K562 (cell line): ENCODE data around the gene NDUFB10. TPM values are rescaled to one million over a fixed set of nuclear protein-coding genes. Genes with fewer than 3 reads are reported as not detected.
A peak's percentile ranks its signal among the peaks of the same experiment; 100 is the strongest.

Experiments
- CTBP1 ChIP-seq: fragments of 450-650 bp; IDR thresholded peaks from 2 replicates; pipeline ENCODE4 v1.6.1; 2016; ENCODE audit warnings: borderline replicate concordance
- GATA2 ChIP-seq: sonication (generic); formaldehyde crosslinking; IDR thresholded peaks from 2 replicates; pipeline ENCODE4 v1.4.0; 2020; ENCODE audit warnings: mild to moderate bottlenecking, missing genetic modification reagents
- HSF4 ChIP-seq: fragments of 250-450 bp; sonication (Bioruptor Pico); IDR thresholded peaks from 2 replicates; pipeline ENCODE4 v2.1.2; 2022; ENCODE audit warnings: mild to moderate bottlenecking, moderate library complexity, borderline replicate concordance
- KHSRP ChIP-seq: fragments of 450-650 bp; IDR thresholded peaks from 2 replicates; pipeline ENCODE4 v1.6.1; 2017
- LARP7 ChIP-seq: fragments of 450-650 bp; IDR thresholded peaks from 2 replicates; pipeline ENCODE4 v1.6.1; 2016
- MIER1 ChIP-seq: fragments of 450-650 bp; IDR thresholded peaks from 2 replicates; pipeline ENCODE4 v1.6.1; 2016; ENCODE audit warnings: antibody characterized with exemption, mild to moderate bottlenecking, low read depth
- NFATC3 ChIP-seq: fragments of 450-650 bp; IDR thresholded peaks from 2 replicates; pipeline ENCODE4 v1.6.1; 2017; ENCODE audit warnings: mild to moderate bottlenecking
- PCBP1 ChIP-seq: fragments of 200-400 bp; formaldehyde crosslinking; IDR thresholded peaks from 2 replicates; pipeline ENCODE4 v1.6.1; 2018; ENCODE audit warnings: mild to moderate bottlenecking, low read depth, low read length; ENCODE audit not compliant: poor library complexity, severe bottlenecking
- PHTF2 ChIP-seq: fragments of 250-450 bp; sonication (Bioruptor Pico); IDR thresholded peaks from 2 replicates; pipeline ENCODE4 v1.5.0; 2021; ENCODE audit warnings: mild to moderate bottlenecking
- PYGO2 ChIP-seq: fragments of 450-650 bp; IDR thresholded peaks from 2 replicates; pipeline ENCODE4 v1.6.1; 2016; ENCODE audit warnings: mild to moderate bottlenecking, missing genetic modification characterization, moderate library complexity, missing compliant biosample characterization
- RBM17 ChIP-seq: fragments of 200-400 bp; formaldehyde crosslinking; IDR thresholded peaks from 2 replicates; pipeline ENCODE4 v1.6.1; 2017; ENCODE audit warnings: low read depth, mild to moderate bottlenecking, low read length, borderline replicate concordance
- SAFB ChIP-seq: fragments of 200-400 bp; formaldehyde crosslinking; IDR thresholded peaks from 2 replicates; pipeline ENCODE4 v1.6.1; 2017; ENCODE audit warnings: low read depth, low read length, borderline replicate concordance
- STAT5A ChIP-seq: IDR thresholded peaks from 2 replicates; pipeline ENCODE4 v1.6.1; 2012; ENCODE audit warnings: low read length, inconsistent platforms, borderline replicate concordance
- TCF3 ChIP-seq: sonication (generic); formaldehyde crosslinking; IDR thresholded peaks from 2 replicates; pipeline ENCODE4 v1.4.0; 2020; ENCODE audit warnings: mild to moderate bottlenecking, missing genetic modification reagents
- TFAM ChIP-seq: fragments of 250-450 bp; sonication (Bioruptor Pico); conservative IDR thresholded peaks from 2 replicates; pipeline ENCODE4 v1.5.0; 2021; ENCODE audit warnings: mild to moderate bottlenecking, moderate library complexity
- ZBTB8A ChIP-seq: fragments of 450-650 bp; IDR thresholded peaks from 2 replicates; pipeline ENCODE4 v1.6.1; 2018; ENCODE audit warnings: mild to moderate bottlenecking, moderate library complexity; ENCODE audit not compliant: partially characterized antibody
- ZKSCAN3 ChIP-seq: fragments of 250-450 bp; sonication (Bioruptor Pico); IDR thresholded peaks from 2 replicates; pipeline ENCODE4 v1.4.0; 2020
- ZNF140 ChIP-seq: fragments of 250-450 bp; sonication (Bioruptor Pico); IDR thresholded peaks from 2 replicates; pipeline ENCODE4 v1.8.0; 2021; ENCODE audit warnings: moderate library complexity, mild to moderate bottlenecking, inconsistent platforms
- ZNF282 ChIP-seq: sonication (generic); formaldehyde crosslinking; IDR thresholded peaks from 2 replicates; pipeline ENCODE4 v1.8.1; 2023; ENCODE audit warnings: missing genetic modification reagents
- ZNF347 ChIP-seq: fragments of 450-650 bp; formaldehyde crosslinking; IDR thresholded peaks from 2 replicates; pipeline ENCODE4 v1.4.0; 2020; ENCODE audit warnings: low read depth, mild to moderate bottlenecking, moderate library complexity
- ZNF764 ChIP-seq: fragments of 250-450 bp; sonication (Bioruptor Pico); IDR thresholded peaks from 2 replicates; pipeline ENCODE4 v1.4.0; 2020; ENCODE audit warnings: low read depth, mild to moderate bottlenecking, moderate library complexity
- ZNF77 ChIP-seq: fragments of 250-450 bp; sonication (Bioruptor Pico); IDR thresholded peaks from 2 replicates; pipeline ENCODE4 v1.5.0; 2020
- ZSCAN29 ChIP-seq: fragments of 450-650 bp; IDR thresholded peaks from 2 replicates; pipeline ENCODE4 v1.6.1; 2017
- polyA plus RNA-seq, 8 experiments: library from polyadenylated mRNA; depleted of rRNA in 4 of 8; stranded (reverse) in 5 of 8; unstranded in 3 of 8; fragments of >200 nt; fragmentation: Nextera tagmentation in 2 of 8; fragmentation: Illumina TruSeq in 1 of 8; extraction: Ambion mirVana in 2 of 8; extraction: Trizol in 1 of 8; gene quantifications; 2 replicates each; pipeline versions ENCODE4 v1.2.1 to v1.2.3, GENCODE V29; 2011 to 2014; ENCODE audit warnings: inconsistent platforms in 1 of 8, missing spikeins in 1 of 8
- total RNA-seq, 7 experiments: library from RNA; depleted of rRNA in 6 of 7; stranded (reverse); fragments of >200 nt in 6 of 7; fragmentation: Illumina TruSeq in 2 of 7; extraction: Trizol in 2 of 7; gene quantifications; 2 replicates each; pipeline versions ENCODE4 v1.2.1 to v1.2.3, GENCODE V29; 2011 to 2021; ENCODE audit warnings: low replicate concordance in 1 of 7
- TF ChIP-seq, protein P1 (sequence below): sonication (generic); IDR thresholded peaks from 2 replicates; pipeline ENCODE4 v1.6.1; 2016
- TF ChIP-seq, protein P2 (sequence below): sonication (generic); formaldehyde crosslinking; IDR thresholded peaks from 2 replicates; pipeline ENCODE4 v1.8.0; 2022; ENCODE audit warnings: mild to moderate bottlenecking, missing genetic modification reagents, borderline replicate concordance

NDUFB10 gene
- total and polyA plus RNA-seq, 9 of the 15 experiments (the other 6 are each of a cell fraction or from before 2014, with no cell fraction given), result 69.3 to 527 (median 161) TPM

DNA sequence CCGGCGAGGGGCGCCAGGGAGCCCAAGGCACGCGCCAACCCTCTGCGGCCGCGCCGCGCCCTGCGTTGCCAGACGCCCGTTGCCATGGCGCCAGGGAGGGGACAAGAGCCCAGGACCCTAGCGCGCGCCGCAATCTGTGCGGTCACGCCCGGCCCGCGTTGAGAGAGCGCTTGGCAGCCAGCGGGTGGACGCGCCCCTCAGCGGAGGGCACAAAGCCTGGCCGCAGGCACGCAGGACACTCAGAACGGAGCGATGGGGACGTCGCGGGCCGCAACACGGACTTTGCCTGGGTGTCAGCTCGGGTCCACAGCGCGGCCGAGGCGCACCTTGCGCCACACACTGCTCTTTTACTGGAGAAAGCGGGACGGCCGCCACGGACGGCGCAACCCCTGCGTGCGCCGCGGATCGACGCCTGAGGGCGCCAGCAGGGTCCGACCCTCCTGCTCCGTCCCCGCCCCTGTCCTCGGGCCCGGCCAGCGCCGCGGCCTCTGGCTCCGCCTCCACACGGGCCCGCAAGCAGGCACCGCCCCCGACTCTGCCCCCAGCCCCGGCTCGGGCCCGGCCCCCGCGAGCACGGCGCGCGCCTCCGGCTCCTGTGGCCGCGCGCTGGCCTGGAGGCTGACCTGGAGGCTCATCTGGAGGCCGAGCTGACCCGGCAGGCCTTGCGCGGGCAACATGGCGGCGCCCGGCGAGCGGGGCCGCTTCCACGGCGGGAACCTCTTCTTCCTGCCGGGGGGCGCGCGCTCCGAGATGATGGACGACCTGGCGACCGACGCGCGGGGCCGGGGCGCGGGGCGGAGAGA, 24.4 kb downstream of the NDUFB10 start, which contains the start of gene GFER (continued):
- TF ChIP-seq MIER1, result no peak
- TF ChIP-seq PYGO2 (tag), result no peak
- TF ChIP-seq ZKSCAN3 (CRISPR knock-in tag), result no peak
- TF ChIP-seq RBM17, result no peak
- no peak for TF ChIP-seq NFATC3
- TF ChIP-seq LARP7, result no peak
- no peak for TF ChIP-seq ZBTB8A
- TF ChIP-seq GATA2, result no peak
- no peak for TF ChIP-seq ZNF764
- TF ChIP-seq TFAM, result no peak
- TF ChIP-seq STAT5A, result no peak; the same call in 1 of the 2 replicates
- no peak for TF ChIP-seq ZNF347 (CRISPR knock-in tag)
- peak; percentile 70 for TF ChIP-seq SAFB
- no peak for TF ChIP-seq ZNF77 (CRISPR knock-in tag)
- 0 out of 2 replicates have a peak, but pooled peaks have one; percentile 7 for TF ChIP-seq TCF3 (CRISPR knock-in tag)
- TF ChIP-seq PCBP1, result peak; percentile 80
- no peak for TF ChIP-seq HSF4 (CRISPR knock-in tag)
- TF ChIP-seq ZSCAN29, result no peak
- no peak for TF ChIP-seq KHSRP
- TF ChIP-seq, protein P1, sequence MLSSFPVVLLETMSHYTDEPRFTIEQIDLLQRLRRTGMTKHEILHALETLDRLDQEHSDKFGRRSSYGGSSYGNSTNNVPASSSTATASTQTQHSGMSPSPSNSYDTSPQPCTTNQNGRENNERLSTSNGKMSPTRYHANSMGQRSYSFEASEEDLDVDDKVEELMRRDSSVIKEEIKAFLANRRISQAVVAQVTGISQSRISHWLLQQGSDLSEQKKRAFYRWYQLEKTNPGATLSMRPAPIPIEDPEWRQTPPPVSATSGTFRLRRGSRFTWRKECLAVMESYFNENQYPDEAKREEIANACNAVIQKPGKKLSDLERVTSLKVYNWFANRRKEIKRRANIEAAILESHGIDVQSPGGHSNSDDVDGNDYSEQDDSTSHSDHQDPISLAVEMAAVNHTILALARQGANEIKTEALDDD, result no peak
- TF ChIP-seq ZNF140 (CRISPR knock-in tag), result no peak
- TF ChIP-seq, protein P2, sequence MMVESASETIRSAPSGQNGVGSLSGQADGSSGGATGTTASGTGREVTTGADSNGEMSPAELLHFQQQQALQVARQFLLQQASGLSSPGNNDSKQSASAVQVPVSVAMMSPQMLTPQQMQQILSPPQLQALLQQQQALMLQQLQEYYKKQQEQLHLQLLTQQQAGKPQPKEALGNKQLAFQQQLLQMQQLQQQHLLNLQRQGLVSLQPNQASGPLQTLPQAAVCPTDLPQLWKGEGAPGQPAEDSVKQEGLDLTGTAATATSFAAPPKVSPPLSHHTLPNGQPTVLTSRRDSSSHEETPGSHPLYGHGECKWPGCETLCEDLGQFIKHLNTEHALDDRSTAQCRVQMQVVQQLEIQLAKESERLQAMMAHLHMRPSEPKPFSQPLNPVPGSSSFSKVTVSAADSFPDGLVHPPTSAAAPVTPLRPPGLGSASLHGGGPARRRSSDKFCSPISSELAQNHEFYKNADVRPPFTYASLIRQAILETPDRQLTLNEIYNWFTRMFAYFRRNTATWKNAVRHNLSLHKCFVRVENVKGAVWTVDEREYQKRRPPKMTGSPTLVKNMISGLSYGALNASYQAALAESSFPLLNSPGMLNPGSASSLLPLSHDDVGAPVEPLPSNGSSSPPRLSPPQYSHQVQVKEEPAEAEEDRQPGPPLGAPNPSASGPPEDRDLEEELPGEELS (CRISPR knock-in tag), result 0 out of 2 replicates have a peak, but pooled peaks have one; percentile 41
- peak; percentile 99 for TF ChIP-seq CTBP1
- TF ChIP-seq ZNF282 (CRISPR knock-in tag), result 0 out of 2 replicates have a peak, but pooled peaks have one; percentile 44
- TF ChIP-seq PHTF2 (CRISPR knock-in tag), result no peak
